HEK293T (cell line): ENCODE measurements around the gene IL1RAP.

Source experiments
- ARNT ChIP-seq: fragments of 450-650 bp; IDR thresholded peaks from 2 replicates; pipeline ENCODE4 v1.6.1; 2017; ENCODE audit warnings: mild to moderate bottlenecking
- BHLHE40 ChIP-seq: fragments of 450-650 bp; IDR thresholded peaks from 2 replicates; pipeline ENCODE4 v1.6.1; 2016; ENCODE audit warnings: mild to moderate bottlenecking, moderate library complexity, borderline replicate concordance
- CTBP1 ChIP-seq: fragments of 450-650 bp; IDR thresholded peaks from 2 replicates; pipeline ENCODE4 v1.6.1; 2016; ENCODE audit warnings: borderline replicate concordance
- FOXK2 ChIP-seq: fragments of 450-650 bp; IDR thresholded peaks from 2 replicates; pipeline ENCODE4 v1.6.1; 2016; ENCODE audit warnings: mild to moderate bottlenecking
- FOXM1 ChIP-seq: fragments of 450-650 bp; IDR thresholded peaks from 2 replicates; pipeline ENCODE4 v1.6.1; 2017; ENCODE audit warnings: mild to moderate bottlenecking, borderline replicate concordance
- HDGF ChIP-seq: fragments of 450-650 bp; IDR thresholded peaks from 2 replicates; pipeline ENCODE4 v1.6.1; 2017; ENCODE audit warnings: antibody characterized with exemption, borderline replicate concordance
- L3MBTL2 ChIP-seq: fragments of 450-650 bp; conservative IDR thresholded peaks from 2 replicates; pipeline ENCODE4 v1.6.1; 2016; ENCODE audit warnings: mild to moderate bottlenecking
- LEF1 ChIP-seq: fragments of 450-650 bp; IDR thresholded peaks from 2 replicates; pipeline ENCODE4 v1.6.1; 2017; ENCODE audit warnings: mild to moderate bottlenecking, borderline replicate concordance
- NFRKB ChIP-seq: fragments of 450-650 bp; IDR thresholded peaks from 2 replicates; pipeline ENCODE4 v1.6.1; 2016; ENCODE audit warnings: mild to moderate bottlenecking, moderate library complexity
- SP1 ChIP-seq: fragments of 450-650 bp; IDR thresholded peaks from 2 replicates; pipeline ENCODE4 v1.6.1; 2017
- SUZ12 ChIP-seq: fragments of 450-650 bp; IDR thresholded peaks from 2 replicates; pipeline ENCODE4 v1.6.1; 2016; ENCODE audit warnings: mild to moderate bottlenecking
- TARDBP ChIP-seq: fragments of 450-650 bp; IDR thresholded peaks from 2 replicates; pipeline ENCODE4 v1.6.1; 2016
- TF ChIP-seq, protein P1 (sequence below): fragments of 450-650 bp; IDR thresholded peaks from 2 replicates; pipeline ENCODE4 v1.6.1; 2016

DNA sequence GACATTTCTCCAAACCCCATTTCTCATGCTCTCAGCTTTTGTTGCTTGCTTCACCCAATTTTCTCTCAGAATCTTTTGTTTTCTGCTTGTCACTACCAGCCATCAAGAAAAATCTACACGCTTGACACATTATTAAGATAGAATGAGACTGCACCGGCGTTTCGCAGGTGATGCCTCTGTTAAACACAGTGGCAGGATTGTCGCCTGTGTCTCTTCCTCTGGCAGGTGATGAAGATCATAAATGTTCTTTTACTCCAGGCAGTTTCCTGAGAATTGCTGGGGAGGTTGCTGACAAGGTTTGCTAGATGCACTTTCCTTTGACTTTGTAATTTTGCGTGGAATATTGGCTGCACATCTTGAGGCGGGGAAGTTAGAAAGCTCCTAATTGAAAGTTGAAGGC is 75.4 kb downstream of the IL1RAP start:
- no peak for TF ChIP-seq FOXK2
- no peak for TF ChIP-seq BHLHE40
- TF ChIP-seq CTBP1 = no peak
- no peak for TF ChIP-seq HDGF
- no peak for TF ChIP-seq SP1
- no peak for TF ChIP-seq NFRKB
- no peak for TF ChIP-seq LEF1
- TF ChIP-seq ARNT = no peak
- TF ChIP-seq, protein P1, sequence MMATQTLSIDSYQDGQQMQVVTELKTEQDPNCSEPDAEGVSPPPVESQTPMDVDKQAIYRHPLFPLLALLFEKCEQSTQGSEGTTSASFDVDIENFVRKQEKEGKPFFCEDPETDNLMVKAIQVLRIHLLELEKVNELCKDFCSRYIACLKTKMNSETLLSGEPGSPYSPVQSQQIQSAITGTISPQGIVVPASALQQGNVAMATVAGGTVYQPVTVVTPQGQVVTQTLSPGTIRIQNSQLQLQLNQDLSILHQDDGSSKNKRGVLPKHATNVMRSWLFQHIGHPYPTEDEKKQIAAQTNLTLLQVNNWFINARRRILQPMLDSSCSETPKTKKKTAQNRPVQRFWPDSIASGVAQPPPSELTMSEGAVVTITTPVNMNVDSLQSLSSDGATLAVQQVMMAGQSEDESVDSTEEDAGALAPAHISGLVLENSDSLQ = no peak
- no peak for TF ChIP-seq L3MBTL2
- no peak for TF ChIP-seq FOXM1
- no peak for TF ChIP-seq SUZ12
- no peak for TF ChIP-seq TARDBP
